Ectodermal cell (in vitro differentiated cells): ENCODE data around the gene BSG.
A peak's percentile ranks its signal among the peaks of the same experiment; 100 is the strongest.

Experiments used
- H3K27ac ChIP-seq: 2 replicates; pipeline ENCODE4 v1.7.0; 2013; ENCODE audit warnings: mild to moderate bottlenecking, low read depth, low read length; ENCODE audit not compliant: insufficient read depth, poor library complexity, severe bottlenecking
- H3K27me3 ChIP-seq: 2 replicates; pipeline ENCODE4 v1.7.0; 2013; ENCODE audit warnings: mild to moderate bottlenecking, low read length; ENCODE audit not compliant: insufficient read depth, control insufficient read depth, poor library complexity, severe bottlenecking
- H3K36me3 ChIP-seq: one replicate; pipeline ENCODE4 v1.7.0; 2013; ENCODE audit warnings: low read length; ENCODE audit not compliant: control insufficient read depth, insufficient read depth
- H3K4me1 ChIP-seq: one replicate; pipeline ENCODE4 v1.7.0; 2013; ENCODE audit warnings: low read length; ENCODE audit not compliant: control insufficient read depth, insufficient read depth
- H3K4me3 ChIP-seq: 2 replicates; pipeline ENCODE4 v1.7.0; 2013; ENCODE audit warnings: low read depth, low read length, control low read depth; ENCODE audit not compliant: insufficient read depth
- H3K9me3 ChIP-seq: 2 replicates; pipeline ENCODE4 v1.7.0; 2013; ENCODE audit warnings: mild to moderate bottlenecking, low read length, moderate library complexity; ENCODE audit not compliant: control insufficient read depth
- WGBS, 2 experiments: methylation state at CpG; one replicate each; pipeline ENCODE4 v1.1.7; 2013; ENCODE audit warnings: missing lambda C conversion rate in 2 of 2; 5-methylcytosine and 5-hydroxymethylcytosine counted together

The BSG gene

GRCh38 chr19:556611-557382 is 15.6 kb upstream of the BSG start:
- WGBS, 2 experiments: 90 to 93% methylated on average over 31 of the region's 31 CpGs
- Histone ChIP-seq H3K36me3 (no peaks in the 10 kb centered on the region), H3K27ac (no peak overlapping the region), H3K9me3 (no peaks in the 10 kb centered on the region), H3K4me1 (peaks cover 13% of the 10 kb centered on the region), H3K27me3 (no peaks in the 10 kb centered on the region), H3K4me3 (no peak overlapping the region)

GRCh38 chr19:558770-559439 is 13.5 kb upstream of the BSG start:
- peaks cover 13% of the 10 kb centered on the region for H3K4me1 ChIP-seq
- H3K36me3 ChIP-seq: no peaks in the 10 kb centered on the region
- WGBS, 2 experiments: 67 to 68% methylated on average over 20 to 21 of the region's 21 CpGs
- H3K27me3 ChIP-seq: no peaks in the 10 kb centered on the region
- no peaks in the 10 kb centered on the region for H3K9me3 ChIP-seq
- H3K4me3 ChIP-seq: no peak overlapping the region
- H3K27ac ChIP-seq: no peak overlapping the region

- Histone ChIP-seq H3K9me3 (no peaks in the 10 kb centered on the region), H3K27me3 (no peaks in the 10 kb centered on the region), H3K27ac (no peak overlapping the region), H3K4me1 (peaks cover 13% of the 10 kb centered on the region), H3K36me3 (no peaks in the 10 kb centered on the region), H3K4me3 (no peak overlapping the region)
- 88 to 90% methylated on average over 12 of the region's 12 CpGs for WGBS, 2 experiments
Measured at GRCh38 chr19:560121-560520, 12.3 kb upstream of the BSG start.

GRCh38 chr19:566403-566802 is 6.0 kb upstream of the BSG start:
- Histone ChIP-seq H3K27ac (no peak overlapping the region), H3K27me3 (no peaks in the 10 kb centered on the region), H3K4me3 (no peak overlapping the region), H3K9me3 (no peaks in the 10 kb centered on the region), H3K4me1 (no peaks in the 10 kb centered on the region), H3K36me3 (peaks cover 8% of the 10 kb centered on the region)
- WGBS, 2 experiments: 92 to 93% methylated on average over 19 of the region's 19 CpGs

- Histone ChIP-seq H3K4me1 (no peaks in the 10 kb centered on the region), H3K4me3 (no peak overlapping the region), H3K27ac (no peak overlapping the region), H3K27me3 (no peaks in the 10 kb centered on the region), H3K9me3 (no peaks in the 10 kb centered on the region), H3K36me3 (peaks cover 8% of the 10 kb centered on the region)
- WGBS, 2 experiments: 91 to 92% methylated on average over 16 of the region's 16 CpGs
Measured at GRCh38 chr19:566844-567243, 5.6 kb upstream of the BSG start.

- Histone ChIP-seq H3K27me3 (no peaks in the 10 kb centered on the region), H3K4me3 (no peak overlapping the region), H3K4me1 (no peaks in the 10 kb centered on the region), H3K36me3 (peaks cover 8% of the 10 kb centered on the region), H3K27ac (no peak overlapping the region), H3K9me3 (no peaks in the 10 kb centered on the region)
- 95% methylated on average over 22 of the region's 22 CpGs for WGBS, 2 experiments
Measured at GRCh38 chr19:567296-567900, 5.0 kb upstream of the BSG start.

GRCh38 chr19:570251-570686 is 2.1 kb upstream of the BSG start:
- peaks cover 10% of the 10 kb centered on the region for H3K4me1 ChIP-seq
- 93 to 95% methylated on average over 17 of the region's 25 CpGs for WGBS, 2 experiments

GRCh38 chr19:570937-571565 is 1.3 kb upstream of the BSG start:
- 12% methylated on average over 45 of the region's 45 CpGs for whole genome bisulfite sequencing, 2 experiments
- Histone ChIP-seq H3K27ac (peak overlapping the region; percentile 95), H3K9me3 (no peaks in the 10 kb centered on the region), H3K4me3 (peak overlapping the region; percentile 98), H3K27me3 (no peaks in the 10 kb centered on the region), H3K36me3 (peaks cover 8% of the 10 kb centered on the region), H3K4me1 (peaks cover 16% of the 10 kb centered on the region)

More at GRCh38 chr19:570251-570686, 2.1 kb upstream of the BSG start:
- Histone ChIP-seq H3K27me3 (no peaks in the 10 kb centered on the region), H3K36me3 (peaks cover 8% of the 10 kb centered on the region), H3K27ac (no peak overlapping the region), H3K9me3 (no peaks in the 10 kb centered on the region), H3K4me3 (no peak overlapping the region)

GRCh38 chr19:571566-571974 is 826 bp upstream of the BSG start:
- H3K27ac ChIP-seq: peak overlapping the region; percentile 95
- H3K36me3 ChIP-seq: peaks cover 4% of the 10 kb centered on the region
- H3K4me3 ChIP-seq: peak overlapping the region; percentile 98
- H3K9me3 ChIP-seq: no peaks in the 10 kb centered on the region
- no peaks in the 10 kb centered on the region for H3K27me3 ChIP-seq
- 2% methylated on average over 14 of the region's 14 CpGs for WGBS, 2 experiments
- H3K4me1 ChIP-seq: peaks cover 16% of the 10 kb centered on the region
